HG03196 (cell line): ENCODE results near the gene PSENEN.

Experiments
- ATAC-seq: cut with Tn5 transposase; IDR thresholded peaks from one replicate; pipeline ENCODE4 v1.9.1; 2021; ENCODE audit not compliant: unreplicated experiment

PSENEN gene

DNA sequence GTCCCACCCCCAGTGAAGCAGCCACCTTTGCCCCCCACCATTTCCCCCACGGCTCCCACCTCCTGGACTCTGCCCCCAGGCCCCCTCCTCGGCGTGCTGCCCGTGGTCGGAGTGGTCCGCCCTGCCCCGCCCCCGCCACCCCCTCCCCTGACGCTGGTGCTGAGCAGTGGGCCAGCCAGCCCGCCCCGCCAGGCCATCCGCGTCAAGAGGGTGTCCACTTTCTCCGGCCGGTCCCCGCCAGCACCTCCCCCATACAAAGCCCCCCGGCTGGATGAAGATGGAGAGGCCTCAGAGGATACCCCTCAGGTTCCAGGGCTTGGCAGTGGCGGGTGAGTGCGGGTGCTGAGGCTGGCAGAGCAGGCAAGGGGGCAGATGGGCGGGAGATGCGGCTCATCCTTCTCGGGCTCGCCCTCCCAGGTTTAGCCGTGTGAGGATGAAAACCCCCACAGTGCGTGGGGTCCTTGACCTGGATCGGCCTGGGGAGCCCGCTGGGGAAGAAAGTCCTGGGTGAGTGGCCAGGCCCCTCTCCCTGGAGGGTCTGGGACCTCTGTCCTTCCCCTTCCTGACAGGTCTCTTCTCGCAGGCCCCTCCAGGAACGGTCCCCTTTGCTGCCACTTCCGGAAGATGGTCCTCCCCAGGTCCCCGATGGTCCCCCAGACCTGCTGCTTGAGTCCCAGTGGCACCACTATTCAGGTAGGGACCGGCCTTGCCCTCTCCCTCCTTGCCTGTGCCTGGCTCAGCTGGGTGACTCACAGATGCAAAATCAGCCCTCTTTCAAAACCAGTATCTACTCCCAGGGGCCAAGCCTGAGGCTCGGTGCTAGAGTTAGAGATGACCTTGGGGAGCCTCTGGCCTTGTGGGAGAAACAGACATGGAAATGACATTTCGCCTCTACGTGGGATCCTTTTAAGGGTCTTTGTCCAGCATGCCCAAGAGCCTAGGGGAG lies 12.0 kb upstream of the PSENEN start:
- no peak for ATAC-seq

DNA sequence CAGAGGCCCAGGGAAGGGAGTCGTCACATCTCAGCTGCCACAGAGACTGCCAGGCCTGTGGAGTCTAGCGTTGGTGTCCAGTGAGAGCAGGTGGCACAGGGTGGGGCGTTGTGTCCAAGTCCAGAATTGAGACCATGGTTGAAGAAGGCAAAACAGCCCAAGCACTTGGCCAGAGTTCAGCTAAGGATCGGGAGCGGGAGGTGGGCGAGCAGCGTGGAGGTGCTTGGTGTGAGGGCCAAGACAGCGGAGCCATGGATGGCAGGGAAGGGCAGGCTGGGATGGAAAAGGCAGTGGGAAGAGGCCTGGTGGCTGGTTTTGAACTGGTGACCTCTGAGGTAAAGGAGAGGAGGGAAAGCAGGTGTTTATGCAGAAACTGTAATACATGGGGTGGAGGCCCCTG lies 11.2 kb upstream of the PSENEN start:
- no peak for ATAC-seq

DNA sequence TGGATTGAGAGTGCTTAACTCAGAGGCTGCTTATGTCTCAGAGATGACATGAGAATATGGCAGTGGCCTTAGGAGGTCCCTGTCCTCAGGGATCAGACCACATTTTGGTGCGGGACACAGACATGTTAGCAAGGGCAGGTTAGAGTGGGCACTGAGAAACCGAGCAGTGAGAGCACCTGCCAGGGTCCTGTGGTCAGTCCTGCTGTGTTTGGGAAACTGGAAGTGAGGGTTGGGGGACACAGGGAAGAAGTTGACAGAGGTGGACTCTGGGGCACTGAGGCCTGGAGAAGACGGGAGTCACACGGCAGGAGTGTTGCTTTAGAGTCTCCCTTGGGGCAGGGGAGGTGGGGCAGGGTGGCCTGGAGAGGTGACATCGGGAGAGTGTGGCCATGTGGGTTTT lies 10.6 kb upstream of the PSENEN start:
- ATAC-seq: no peak

DNA sequence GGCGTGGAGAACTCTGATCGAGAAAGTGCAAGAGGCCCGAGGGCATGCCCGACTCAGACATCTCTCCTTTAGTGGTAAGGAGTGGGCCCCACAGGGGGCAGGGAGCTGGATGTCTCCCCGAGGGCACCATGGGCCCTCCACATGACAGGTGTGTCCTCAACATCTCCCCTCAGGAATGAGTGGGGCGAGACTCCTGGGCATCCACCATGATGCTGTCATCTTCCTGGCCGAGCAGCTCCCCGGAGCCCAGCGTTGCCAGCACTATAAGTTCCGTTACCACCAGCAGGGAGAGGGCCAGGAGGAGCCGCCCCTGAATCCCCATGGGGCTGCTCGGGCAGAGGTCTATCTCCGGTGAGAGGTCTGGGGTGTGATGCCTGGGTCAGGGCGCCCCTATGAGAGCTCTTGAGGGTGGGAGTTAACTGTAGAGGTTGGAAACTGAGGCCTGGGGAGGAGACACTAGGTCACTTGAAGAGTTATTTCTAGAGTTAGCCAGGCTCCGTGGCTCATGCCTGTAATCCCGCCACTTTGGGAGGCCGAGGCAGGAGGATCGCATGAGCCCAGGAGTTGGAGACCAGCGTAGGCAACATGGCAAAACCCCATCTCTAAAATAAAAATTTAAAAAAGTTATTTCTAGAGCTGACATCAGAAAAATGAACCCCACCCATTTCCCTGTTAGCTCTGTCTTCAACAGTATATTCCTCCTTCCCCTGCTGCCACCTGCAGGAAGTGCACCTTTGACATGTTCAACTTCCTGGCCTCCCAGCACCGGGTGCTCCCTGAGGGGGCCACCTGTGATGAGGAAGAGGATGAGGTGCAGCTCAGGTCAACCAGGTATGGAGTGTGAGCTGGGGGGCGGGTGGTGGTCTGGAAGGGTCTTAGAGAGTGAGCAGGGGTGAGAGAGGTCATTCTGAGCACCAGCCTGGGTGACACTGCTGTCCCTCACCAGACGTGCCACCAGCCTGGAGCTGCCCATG lies 8.3 kb upstream of the PSENEN start:
- no peak for ATAC-seq

DNA sequence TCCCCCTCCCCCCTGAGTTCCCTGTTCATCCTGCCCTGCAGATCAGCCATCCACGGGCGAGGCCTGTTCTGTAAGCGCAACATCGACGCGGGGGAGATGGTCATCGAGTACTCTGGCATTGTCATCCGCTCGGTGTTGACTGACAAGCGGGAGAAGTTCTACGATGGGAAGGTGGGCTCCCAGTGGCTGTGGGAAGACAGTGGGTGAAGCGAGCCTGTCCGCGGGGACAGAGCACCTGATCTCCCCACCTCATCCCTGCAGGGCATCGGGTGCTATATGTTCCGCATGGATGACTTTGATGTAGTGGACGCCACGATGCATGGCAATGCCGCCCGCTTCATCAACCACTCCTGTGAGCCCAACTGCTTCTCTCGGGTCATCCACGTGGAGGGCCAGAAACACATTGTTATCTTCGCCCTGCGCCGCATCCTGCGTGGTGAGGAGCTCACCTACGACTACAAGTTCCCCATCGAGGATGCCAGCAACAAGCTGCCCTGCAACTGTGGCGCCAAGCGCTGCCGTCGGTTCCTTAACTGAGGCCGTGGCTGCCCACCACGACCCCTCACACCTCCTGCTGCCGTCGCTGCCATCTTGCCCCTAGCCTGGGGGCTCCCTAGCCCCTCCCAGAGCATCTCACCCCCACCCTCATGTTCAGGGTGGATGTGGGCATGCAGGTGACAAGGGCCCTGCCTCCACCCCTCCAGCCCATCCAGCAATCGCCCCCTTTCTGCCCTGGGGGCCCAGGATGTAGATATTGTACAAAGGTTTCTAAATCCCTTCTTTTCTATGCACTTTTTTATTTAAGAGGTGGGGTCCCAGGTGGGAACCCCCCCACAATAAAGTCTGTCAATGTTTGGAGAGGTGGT lies 7.2 kb upstream of the PSENEN start:
- ATAC-seq: no peak

DNA sequence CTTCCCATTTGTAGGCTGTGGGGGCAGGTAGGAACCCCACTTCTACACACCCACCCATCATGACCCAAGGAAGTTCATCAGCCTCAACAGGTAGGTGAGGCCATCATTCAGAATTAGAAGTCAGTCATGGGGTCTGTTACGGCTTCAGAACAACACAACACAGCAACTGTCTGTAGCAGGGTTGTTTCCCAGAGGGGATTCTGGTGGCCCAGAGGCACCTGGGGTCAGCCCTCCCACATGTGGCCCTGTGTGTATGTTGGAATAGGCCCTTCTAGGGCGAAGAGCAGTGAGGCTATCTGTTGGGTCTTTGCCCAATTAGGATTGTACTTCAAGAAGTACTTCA lies 6.6 kb upstream of the PSENEN start:
- ATAC-seq: no peak

DNA sequence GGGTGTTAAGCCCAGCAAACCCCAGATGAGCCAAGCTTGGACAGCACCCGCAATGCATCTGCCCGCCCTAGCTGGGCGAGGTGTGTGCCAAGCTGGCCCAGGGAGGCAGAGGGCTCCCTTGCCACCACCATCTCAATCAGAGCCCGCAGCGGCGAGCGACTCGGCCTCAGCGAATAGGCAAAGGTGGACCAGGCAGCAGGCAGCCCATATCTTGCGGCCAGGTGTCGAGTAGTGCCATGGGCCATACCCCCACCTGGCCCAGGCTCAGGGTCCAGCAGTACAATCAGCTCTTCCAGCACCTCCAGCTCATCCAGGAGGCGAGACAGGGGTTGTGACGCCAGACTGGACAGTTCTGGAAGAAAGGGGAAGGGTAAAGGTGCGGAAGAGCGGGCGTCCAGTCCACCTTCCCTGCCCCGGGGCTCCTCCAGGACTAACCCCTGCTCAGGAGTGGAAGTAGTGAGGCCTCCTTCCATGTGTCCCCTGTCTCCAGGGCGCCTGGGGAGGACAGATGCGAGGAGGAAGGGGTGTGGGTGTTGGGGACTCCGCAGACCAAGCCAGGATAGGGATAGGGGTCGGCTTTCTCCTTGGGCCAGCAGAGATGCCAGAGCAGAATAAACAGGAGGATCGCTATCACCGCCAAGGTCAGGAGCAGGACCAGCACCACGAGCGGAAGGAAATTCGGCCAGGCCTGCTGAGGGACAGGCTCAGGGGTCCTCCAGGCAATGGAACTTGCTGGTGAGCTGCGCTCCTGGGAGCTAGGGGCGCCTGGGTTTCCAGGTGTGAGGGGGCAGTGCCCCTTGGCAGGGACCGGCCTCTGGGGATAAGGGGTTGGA lies 6.0 kb upstream of the PSENEN start:
- no peak for ATAC-seq

DNA sequence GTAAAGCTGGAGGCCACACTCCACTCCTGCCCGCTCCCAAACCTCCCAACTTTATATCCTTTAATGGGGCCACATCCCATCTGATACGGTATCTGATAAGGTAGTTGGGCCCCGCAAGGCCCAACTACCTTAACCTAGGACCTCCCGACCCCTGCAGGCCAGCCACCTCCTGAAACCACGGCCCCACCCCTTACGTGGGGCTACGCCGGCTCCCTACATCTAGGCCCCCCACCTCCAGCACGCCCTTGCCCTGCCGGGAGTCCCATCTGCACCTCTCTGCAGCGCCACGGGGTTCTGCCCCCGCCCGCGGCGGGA lies 5.4 kb upstream of the PSENEN start:
- peak; percentile 14 for ATAC-seq

DNA sequence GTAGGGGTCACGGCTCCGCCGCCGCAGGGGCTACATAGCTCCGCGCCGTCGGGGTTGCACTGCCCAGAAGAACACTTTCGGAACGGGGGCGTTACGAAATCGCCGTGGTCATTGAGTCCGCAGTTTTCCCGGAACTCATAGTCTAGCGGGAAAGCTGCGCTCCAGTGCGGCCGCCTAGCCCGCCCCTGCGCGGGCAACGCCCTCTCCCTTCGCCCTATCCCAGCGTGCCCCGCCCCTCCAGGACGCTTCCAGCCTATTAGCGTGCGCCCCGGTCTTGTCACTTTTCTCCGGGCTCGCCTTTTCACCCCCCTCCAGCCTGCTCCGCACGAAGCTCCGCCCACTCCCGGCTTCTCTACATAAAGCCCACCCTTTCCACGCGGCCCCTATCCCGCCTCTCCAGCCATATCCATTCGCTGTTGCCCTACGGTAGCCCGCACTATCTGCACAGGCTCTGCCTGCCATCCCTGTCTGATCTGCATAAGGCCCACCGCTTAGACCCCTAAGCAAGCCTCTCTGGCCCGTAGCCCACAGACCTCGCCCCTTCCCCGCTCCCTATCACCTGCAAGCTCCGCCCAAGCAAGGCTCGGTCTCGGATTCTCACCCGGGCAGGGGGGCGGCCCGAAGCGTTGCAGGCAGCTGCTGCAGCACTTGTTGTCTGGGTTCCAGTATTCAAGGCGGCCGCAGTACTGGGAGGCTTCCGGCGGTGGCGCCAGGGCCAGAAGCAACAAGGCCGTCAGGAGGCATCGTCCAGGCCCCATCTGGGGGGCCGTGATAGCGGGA lies 4.8 kb upstream of the PSENEN start:
- ATAC-seq: peak; percentile 46

DNA sequence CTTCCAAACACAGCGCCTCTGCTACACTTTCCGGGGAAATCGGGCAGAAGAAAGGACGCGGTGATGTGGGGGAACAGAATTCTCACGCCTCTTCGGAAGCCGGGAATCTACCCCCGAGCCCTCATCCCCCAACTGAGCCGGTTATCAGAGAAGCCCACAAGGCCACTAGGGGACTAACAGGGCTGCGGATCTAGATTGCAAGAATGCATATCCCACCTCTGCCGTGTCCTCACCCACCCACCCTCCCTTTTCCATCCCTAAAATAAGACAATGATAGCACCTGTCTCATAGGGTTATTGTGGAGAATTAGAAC lies 4.3 kb upstream of the PSENEN start:
- no peak for ATAC-seq

DNA sequence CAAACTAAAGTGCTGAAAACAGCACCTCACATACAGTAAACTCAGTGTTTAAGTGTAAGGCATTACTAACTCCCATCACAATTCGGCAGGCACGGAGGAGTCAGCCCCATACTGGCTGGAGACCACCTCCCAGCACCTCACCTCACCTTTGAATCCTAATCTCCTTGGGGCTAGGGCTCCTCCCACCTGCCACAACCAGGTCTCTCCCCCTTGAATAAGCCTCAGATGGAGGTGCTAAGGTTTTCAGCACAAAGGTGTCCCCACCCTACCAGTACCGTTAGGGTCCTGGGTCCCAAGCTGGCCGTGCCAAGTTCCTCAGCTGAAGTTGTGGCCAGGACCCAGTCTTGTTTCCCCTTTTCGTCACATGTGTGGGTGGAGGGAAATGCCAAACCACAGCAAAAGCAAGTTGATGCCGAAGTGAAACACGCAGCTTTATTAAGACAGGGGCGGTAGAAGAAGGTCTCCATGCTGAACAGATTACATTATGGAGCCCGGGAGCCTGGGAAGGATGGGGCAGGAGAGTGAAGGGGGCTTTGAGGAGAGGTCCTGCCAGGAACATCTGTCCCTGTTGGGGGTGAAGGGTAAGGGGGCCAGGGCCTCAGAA lies 3.2 kb upstream of the PSENEN start, which contains the start of gene IGFLR1:
Gene IGFLR1, minus strand, starts transcription at position 332 of the 604 bp plus-strand sequence. CDS start 1,272 bp downstream, outside the sequence.
- no peak for ATAC-seq

DNA sequence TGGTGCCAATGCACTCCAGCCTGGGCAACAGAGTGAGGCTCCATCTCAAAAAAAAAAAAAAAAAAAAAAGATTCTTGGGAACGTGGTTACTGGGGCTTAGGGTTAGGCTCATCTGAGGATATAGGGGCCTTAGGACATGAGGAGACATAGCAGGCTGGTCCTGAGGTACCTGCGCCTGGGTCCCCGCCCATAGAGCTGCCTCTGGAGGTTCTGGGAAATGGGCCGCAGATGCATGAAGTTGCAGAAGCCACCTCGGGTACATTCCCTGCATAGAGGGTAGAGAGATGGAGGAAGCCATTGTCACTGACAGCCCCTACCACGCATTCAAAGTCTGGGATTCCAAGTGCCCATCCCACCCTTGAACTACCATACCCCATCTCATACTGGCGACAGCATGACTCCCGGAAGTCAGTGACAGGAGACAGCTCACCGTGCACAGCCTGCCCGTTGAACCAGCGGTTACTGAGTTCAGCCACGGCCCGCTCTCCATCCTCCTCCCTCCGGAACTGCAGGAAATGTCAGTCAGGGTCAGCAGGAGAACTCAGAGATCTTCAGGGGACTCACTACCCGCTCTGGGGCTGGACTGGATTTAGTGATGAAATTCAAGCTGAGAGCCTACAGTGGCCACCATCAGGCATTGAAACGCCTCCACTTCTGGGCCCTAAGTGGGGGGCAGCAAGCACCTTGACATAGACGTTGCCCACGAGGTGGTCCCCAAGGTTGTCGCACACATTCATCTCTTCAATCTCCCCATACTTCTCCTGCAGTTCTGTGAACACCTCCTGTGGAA lies 1.6 kb upstream of the PSENEN start:
- ATAC-seq: no peak

DNA sequence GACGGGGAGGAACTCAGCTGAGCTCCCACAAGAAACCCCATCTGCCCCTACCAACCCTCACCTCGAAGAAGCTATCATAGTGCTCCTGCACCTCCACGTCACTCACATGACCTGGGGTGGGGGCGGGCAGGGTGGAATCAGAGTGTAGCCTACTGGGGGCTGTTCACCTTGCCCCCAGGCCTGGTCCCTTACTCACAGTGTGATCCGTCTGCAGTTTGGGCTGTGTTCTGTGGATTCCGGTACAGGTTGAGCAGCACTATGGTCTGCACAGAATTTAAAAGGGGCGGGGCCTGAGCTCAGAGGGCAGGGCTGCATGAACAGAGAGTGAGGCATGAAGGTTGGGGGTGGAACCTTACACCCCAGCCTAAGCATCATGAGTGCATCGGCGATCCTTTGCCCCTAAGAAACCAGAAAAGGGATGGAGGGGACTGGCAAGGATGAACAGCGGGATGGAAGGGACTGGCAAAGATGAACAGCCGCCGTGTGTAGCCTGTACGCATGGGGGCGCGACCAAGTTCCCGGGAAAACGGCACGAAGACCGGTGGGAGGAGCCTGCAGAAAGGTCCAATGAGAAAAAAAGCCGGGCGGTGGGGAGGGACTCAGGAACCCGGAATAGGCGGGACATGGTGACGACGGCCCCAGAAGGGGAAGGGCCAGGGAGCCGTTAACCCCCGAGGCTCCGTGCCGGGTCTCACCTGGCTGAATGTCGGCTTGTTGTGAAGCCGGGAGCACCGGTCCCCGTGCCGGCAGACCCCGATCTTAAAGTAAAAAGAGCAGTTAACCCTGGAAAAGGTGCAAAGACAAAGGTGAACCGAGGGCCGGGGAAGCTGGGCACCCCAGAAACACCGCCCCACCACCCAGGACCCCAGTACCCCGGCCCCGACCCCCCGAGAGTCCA lies 772 bp upstream of the PSENEN start:
- peak; percentile 29 for ATAC-seq

DNA sequence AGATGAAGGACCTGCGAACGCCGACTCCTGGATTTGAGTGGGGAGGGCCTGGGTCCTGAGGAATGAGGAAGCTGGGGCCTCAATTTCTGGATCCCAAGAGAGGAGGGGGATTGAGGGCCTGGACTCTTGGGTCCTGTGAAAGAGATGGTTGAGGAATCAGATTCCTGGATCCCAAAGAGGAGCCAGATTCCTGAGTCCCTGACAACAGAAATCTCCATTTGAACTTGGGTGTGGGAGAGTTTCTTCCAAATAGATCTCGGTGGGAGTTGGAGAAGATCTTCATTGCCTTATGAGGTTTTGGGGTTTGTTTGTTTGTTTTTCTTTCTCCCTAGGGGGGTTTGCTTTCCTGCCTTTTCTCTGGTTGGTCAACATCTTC lies 624 bp downstream of the PSENEN start:
- no peak for ATAC-seq

DNA sequence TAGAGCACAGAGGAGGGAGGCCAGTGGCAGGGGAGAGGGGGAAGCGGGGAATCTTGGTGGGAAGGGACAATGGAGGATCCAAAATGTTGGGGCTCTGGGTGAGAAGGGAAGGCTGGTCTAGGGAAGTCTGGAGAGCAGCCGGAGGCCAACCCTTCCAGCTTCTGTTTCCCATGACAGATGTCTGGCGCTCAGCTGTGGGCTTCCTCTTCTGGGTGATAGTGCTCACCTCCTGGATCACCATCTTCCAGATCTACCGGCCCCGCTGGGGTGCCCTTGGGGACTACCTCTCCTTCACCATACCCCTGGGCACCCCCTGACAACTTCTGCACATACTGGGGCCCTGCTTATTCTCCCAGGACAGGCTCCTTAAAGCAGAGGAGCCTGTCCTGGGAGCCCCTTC lies 1.1 kb downstream of the PSENEN start:
- ATAC-seq: no peak

DNA sequence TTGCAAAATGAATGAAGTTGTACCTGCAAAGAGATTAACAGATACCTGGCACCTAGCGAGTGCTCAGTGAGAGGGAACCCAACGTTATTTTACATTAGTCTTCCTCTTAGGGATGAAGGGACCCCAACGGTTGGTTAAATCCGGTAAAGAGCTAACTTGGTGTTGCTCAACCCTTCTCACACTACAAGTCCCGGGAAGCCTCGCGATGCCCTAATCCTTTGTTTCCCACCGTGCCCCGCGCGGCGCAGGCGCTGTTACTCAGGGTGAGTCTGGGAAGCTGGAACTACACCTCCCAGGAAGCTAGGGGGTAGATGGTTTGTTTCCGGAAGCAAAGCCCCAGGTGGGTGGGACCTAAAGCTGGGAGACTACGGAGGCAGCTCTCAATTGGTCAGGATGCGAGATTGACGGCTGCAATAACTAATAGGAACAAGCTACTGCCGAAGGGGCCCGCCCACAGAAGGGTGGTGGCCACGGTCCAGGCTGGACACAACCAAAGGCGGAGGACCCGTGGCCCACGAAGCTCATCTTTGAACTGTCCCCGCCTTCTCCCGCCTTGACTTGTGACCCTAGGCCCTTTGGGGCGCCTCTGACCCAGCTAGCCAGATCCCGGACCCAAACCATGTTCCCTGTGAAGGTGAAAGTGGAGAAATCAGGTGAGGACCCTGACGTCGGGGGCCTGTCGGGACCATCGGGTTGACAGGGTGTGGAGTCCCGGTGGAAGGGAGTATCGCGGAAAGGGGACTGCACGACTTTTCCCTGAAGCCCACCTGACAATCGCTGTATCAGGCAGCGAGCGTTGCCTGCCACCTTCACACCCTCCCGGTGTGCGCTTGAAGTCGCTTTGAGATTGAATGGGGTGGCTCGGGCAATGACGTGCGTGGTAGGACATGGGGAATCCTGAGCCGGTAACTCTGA lies 2.9 kb downstream of the PSENEN start, which contains the start of gene LIN37:
Gene LIN37, plus strand, starts transcription at position 471 of the 915 bp plus-strand sequence. Its CDS starts 149 bp downstream, at position 620.
- ATAC-seq: peak; percentile 60
